ENCODE measurements around the gene SNX25.

SNX25 gene

DNA sequence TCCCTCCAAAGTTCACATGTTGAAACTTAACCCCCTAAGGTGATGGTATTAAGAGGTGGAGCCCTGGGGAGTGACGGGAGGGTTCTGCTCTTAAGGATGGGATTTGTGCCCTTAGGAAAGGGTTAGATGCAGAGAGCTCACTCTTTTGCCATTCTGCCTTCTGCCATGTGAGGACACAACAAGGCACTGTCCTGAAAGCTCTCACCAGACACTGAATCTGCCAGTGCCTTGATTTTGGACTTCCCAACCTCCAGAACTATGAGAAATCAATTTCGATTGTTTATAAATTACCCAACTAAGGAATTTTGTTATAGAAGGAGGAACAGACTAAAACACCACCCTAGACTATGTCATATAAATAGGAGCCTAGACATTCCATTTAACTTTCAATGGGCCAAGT is 174.7 kb downstream of the SNX25 start:
- peaks cover 20% of the 10 kb centered on the region for H3K4me1 ChIP-seq (ENCODE audit: control insufficient read depth, insufficient read depth, low read length)
- H3K9ac ChIP-seq (ENCODE audit: low read length) = no peak overlapping the region
- H3K9me3 ChIP-seq (ENCODE audit: control insufficient read depth, low read length) = peaks cover 4% of the 10 kb centered on the region
- no peak for DNase-seq (ENCODE audit: low read depth)
- H3K4me3 ChIP-seq (ENCODE audit: low read length) = no peak overlapping the region
- no peaks in the 10 kb centered on the region for H3K27me3 ChIP-seq (replicated peaks; ENCODE audit: control insufficient read depth, insufficient read depth, low read length)
- no peaks in the 10 kb centered on the region for H3K36me3 ChIP-seq (ENCODE audit: control insufficient read depth, insufficient read depth, low read length, severe bottlenecking)

DNA sequence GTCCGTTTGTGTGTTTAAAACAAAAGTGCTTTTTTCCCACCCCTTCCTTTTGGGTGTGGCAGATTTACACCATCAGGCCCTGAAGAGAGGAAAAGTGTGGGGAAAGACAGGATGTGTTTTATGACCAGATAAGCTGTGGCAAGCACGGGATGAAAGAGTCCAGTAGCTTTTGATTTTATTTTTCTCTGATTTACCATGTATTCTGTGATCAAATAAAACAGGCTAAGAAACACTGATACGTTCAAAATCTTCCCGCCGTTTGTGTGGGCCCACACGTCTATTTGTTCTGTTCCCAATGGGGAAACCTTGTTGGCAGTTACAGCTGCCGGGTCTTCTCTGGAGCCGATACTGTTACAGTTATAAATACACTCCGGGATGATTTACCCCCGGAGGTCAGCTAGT is 175.5 kb downstream of the SNX25 start:
- Histone ChIP-seq H3K4me3 (ENCODE audit: low read length) (peak overlapping the region; percentile 31), H3K9me3 (ENCODE audit: control insufficient read depth, low read length) (peaks cover 4% of the 10 kb centered on the region), H3K4me1 (ENCODE audit: control insufficient read depth, insufficient read depth, low read length) (peaks cover 20% of the 10 kb centered on the region), H3K27me3 (replicated peaks; ENCODE audit: control insufficient read depth, insufficient read depth, low read length) (no peaks in the 10 kb centered on the region), H3K36me3 (ENCODE audit: control insufficient read depth, insufficient read depth, low read length, severe bottlenecking) (no peaks in the 10 kb centered on the region), H3K9ac (ENCODE audit: low read length) (peak overlapping the region; percentile 23)
- no peak for DNase-seq (ENCODE audit: low read depth)

DNA sequence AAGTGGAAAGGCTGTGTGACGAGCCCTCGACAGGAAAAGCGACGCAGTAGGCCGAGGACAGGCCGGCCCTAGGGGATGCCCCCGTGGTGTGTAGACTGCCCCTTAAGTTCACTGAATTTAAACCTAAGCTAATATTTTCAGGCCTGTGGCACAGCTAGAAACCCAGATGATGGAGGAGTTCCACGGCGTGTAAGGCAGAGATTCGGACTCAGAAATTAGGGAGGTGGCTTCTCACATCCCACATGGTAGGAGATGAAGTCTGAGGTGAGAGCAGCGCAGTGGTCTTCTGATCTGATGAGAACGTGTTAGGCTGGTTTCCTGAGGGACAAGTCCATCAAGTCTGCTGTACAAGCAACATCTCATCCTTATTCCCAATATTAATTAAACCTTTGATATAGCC is 178.6 kb downstream of the SNX25 start:
- DNase-seq (ENCODE audit: low read depth) = no peak
- Histone ChIP-seq H3K4me1 (ENCODE audit: control insufficient read depth, insufficient read depth, low read length) (peaks cover 10% of the 10 kb centered on the region), H3K4me3 (ENCODE audit: low read length) (no peak overlapping the region), H3K27me3 (replicated peaks; ENCODE audit: control insufficient read depth, insufficient read depth, low read length) (no peaks in the 10 kb centered on the region), H3K36me3 (ENCODE audit: control insufficient read depth, insufficient read depth, low read length, severe bottlenecking) (no peaks in the 10 kb centered on the region), H3K9ac (ENCODE audit: low read length) (no peak overlapping the region), H3K9me3 (ENCODE audit: control insufficient read depth, low read length) (no peaks in the 10 kb centered on the region)

DNA sequence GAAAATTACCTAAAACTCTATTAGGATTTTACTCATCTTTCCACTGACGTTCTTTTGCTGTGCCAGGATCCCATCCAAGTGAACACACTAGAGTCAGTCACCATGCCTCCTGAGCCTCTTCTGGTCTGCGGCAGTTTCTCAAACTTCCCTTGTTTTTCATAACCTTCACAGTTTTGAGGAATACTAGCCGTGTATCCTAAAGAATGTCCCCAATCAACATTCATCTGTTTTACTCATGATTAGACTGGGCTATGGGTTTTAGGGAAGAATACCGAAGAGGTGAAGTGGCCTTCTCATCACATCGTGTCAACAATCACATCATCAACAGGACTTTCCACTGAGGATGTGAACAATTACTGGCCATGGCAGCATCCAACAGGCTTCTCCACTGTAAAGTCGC is 181.5 kb downstream of the SNX25 start:
- no peak for DNase-seq (ENCODE audit: low read depth)
- H3K9me3 ChIP-seq (ENCODE audit: control insufficient read depth, low read length) = no peaks in the 10 kb centered on the region
- peaks cover 11% of the 10 kb centered on the region for H3K4me1 ChIP-seq (ENCODE audit: control insufficient read depth, insufficient read depth, low read length)
- H3K27me3 ChIP-seq (replicated peaks; ENCODE audit: control insufficient read depth, insufficient read depth, low read length) = no peaks in the 10 kb centered on the region
- no peaks in the 10 kb centered on the region for H3K36me3 ChIP-seq (ENCODE audit: control insufficient read depth, insufficient read depth, low read length, severe bottlenecking)
- no peak overlapping the region for H3K4me3 ChIP-seq (ENCODE audit: low read length)
- H3K9ac ChIP-seq (ENCODE audit: low read length) = no peak overlapping the region

DNA sequence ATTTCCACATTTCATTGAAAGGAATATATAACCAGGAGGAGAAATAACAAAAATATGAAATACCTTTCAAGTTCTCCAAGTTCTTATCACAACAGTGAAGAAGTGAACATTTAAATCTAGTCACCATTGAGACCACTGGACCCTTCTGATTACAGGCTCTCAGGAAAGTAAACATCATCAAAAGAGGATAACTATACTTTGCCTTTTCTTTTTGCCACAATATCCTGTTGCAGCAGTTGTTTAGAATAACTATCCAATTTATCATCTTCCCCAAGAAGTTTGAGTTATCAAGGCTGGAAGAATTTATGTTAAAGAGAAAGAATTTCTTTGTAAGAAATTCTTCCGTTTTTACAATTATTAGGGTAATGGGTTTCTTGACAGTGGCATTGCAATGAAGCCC is 182.8 kb downstream of the SNX25 start:
- Histone ChIP-seq H3K4me3 (ENCODE audit: low read length) (no peak overlapping the region), H3K4me1 (ENCODE audit: control insufficient read depth, insufficient read depth, low read length) (peaks cover 15% of the 10 kb centered on the region), H3K9ac (ENCODE audit: low read length) (no peak overlapping the region), H3K36me3 (ENCODE audit: control insufficient read depth, insufficient read depth, low read length, severe bottlenecking) (no peaks in the 10 kb centered on the region), H3K9me3 (ENCODE audit: control insufficient read depth, low read length) (no peaks in the 10 kb centered on the region), H3K27me3 (replicated peaks; ENCODE audit: control insufficient read depth, insufficient read depth, low read length) (no peaks in the 10 kb centered on the region)
- no peak for DNase-seq (ENCODE audit: low read depth)

DNA sequence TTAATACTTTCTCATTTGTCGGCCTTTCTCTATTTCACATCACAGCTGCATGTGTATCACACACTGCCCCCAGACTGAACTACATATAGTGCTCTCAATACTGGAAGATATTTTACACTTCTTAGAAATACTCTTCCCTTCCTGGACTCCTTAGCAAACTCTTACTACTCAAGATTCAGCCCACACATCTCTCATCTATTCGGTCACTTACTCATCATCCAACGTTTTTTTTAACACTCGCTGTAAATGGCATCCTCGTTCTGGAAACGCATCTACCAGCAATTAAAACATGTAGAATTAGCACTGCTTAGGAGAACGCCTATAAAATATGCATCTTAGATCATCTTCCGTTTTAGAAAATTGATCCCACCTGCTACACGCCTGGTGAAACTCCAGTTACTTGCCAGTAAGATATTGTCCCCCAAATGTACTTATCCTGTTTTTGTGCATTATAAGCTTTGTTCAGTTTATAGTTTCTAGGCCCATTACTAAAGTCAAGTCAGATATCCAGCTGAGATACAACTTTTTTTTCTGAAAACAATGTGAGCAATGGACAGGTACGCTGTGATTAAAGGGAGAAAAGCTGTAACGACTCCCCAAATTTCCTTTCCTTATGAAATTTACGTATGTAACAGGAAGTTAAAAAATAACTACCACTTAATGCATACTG is 185.3 kb downstream of the SNX25 start:
- Histone ChIP-seq H3K9me3 (ENCODE audit: control insufficient read depth, low read length) (no peaks in the 10 kb centered on the region), H3K36me3 (ENCODE audit: control insufficient read depth, insufficient read depth, low read length, severe bottlenecking) (peaks cover 9% of the 10 kb centered on the region), H3K4me3 (ENCODE audit: low read length) (peak overlapping the region; percentile 93), H3K9ac (ENCODE audit: low read length) (peak overlapping the region; percentile 92), H3K27me3 (replicated peaks; ENCODE audit: control insufficient read depth, insufficient read depth, low read length) (no peaks in the 10 kb centered on the region), H3K4me1 (ENCODE audit: control insufficient read depth, insufficient read depth, low read length) (peaks cover 19% of the 10 kb centered on the region)
- DNase-seq (ENCODE audit: low read depth) = no peak

DNA sequence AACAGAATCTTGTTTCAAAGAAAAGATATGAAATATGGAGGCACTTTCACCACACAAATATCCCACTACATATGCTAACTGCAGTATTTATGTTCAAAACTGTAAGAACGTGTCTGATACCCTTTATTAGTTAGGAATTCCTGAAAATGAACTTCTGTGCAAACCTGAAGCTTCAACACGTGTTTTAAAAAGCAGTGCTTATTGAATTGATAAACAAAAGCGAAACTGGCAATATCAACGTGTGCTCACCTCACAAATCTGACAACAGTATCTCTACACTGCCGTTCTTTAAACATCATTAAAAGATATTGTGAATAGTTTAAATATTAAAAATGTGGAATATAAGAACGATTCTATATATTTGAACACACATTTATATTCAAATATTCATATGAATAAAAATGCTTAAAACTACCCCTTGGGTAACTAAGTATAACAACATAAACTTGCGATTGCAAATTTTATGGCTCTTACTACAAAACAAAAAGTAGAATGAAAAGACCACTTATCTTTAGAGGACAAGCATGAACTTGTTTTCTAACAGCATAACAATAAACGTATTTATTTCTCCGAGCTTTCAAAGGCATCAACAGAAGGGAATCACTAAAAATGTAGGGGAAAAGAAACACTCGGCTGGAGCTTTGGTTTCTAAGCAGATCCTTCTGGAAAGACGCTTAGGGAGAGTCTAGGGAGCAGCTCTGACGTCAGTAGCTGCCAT is 186.0 kb downstream of the SNX25 start, which contains the start of gene LRP2BP:
TSS of gene LRP2BP (minus strand) at position 687 of the 718 bp plus-strand sequence. CDS start 17,738 bp downstream, outside the sequence.
- H3K9me3 ChIP-seq (ENCODE audit: control insufficient read depth, low read length) = no peaks in the 10 kb centered on the region
- H3K36me3 ChIP-seq (ENCODE audit: control insufficient read depth, insufficient read depth, low read length, severe bottlenecking) = peaks cover 16% of the 10 kb centered on the region
- no peaks in the 10 kb centered on the region for H3K27me3 ChIP-seq (replicated peaks; ENCODE audit: control insufficient read depth, insufficient read depth, low read length)
- DNase-seq (ENCODE audit: low read depth) = no peak
- H3K9ac ChIP-seq (ENCODE audit: low read length) = peak within 1 kb of the TSS; percentile 92
- H3K4me1 ChIP-seq (ENCODE audit: control insufficient read depth, insufficient read depth, low read length) = peaks cover 19% of the 10 kb centered on the region
- H3K4me3 ChIP-seq (ENCODE audit: low read length) = peak within 1 kb of the TSS; percentile 93

DNA sequence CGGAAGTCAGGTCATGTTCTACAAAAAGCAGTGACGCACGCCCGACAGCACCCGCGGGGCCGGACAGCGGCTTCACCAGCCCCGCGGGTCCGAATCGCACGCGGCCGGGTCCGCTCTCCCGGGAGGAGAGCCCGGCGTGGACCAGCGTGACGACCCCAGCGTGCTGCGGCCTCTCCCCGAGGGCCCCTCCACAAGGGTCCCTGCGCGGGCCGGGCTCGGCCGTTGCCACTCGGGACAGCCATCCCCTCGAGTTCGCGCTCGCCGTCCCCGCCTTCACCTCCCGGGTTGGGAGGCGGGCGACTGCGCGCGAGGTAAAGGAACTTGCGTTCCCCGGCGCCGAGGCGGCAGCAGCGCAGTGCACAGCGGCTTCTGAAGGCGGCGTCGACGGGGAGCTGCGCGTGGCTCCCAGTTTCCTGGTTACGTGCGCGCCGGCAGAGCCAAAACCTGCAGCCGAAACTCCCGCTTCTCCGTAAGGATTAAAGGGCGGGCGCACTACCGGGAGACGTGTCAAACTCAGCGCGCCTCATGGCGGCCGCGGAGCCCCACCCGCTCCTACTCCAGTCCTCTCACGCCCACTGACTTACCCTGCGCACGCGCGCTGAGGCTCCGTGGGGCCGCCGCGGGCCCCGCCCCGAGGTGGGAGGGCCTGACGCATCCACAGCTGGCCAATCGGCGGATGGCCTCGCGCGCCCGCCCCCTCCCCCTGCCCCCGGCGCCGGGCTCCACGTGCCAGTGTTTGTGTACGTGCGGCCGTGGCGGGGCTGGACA is 186.7 kb downstream of the SNX25 start:
- no peaks in the 10 kb centered on the region for H3K9me3 ChIP-seq (ENCODE audit: control insufficient read depth, low read length)
- H3K4me3 ChIP-seq (ENCODE audit: low read length) = peak overlapping the region; percentile 93
- no peaks in the 10 kb centered on the region for H3K27me3 ChIP-seq (replicated peaks; ENCODE audit: control insufficient read depth, insufficient read depth, low read length)
- DNase-seq (ENCODE audit: low read depth) = peak; percentile 98
- H3K9ac ChIP-seq (ENCODE audit: low read length) = peak overlapping the region; percentile 92
- H3K4me1 ChIP-seq (ENCODE audit: control insufficient read depth, insufficient read depth, low read length) = peaks cover 19% of the 10 kb centered on the region
- H3K36me3 ChIP-seq (ENCODE audit: control insufficient read depth, insufficient read depth, low read length, severe bottlenecking) = peaks cover 21% of the 10 kb centered on the region

DNA sequence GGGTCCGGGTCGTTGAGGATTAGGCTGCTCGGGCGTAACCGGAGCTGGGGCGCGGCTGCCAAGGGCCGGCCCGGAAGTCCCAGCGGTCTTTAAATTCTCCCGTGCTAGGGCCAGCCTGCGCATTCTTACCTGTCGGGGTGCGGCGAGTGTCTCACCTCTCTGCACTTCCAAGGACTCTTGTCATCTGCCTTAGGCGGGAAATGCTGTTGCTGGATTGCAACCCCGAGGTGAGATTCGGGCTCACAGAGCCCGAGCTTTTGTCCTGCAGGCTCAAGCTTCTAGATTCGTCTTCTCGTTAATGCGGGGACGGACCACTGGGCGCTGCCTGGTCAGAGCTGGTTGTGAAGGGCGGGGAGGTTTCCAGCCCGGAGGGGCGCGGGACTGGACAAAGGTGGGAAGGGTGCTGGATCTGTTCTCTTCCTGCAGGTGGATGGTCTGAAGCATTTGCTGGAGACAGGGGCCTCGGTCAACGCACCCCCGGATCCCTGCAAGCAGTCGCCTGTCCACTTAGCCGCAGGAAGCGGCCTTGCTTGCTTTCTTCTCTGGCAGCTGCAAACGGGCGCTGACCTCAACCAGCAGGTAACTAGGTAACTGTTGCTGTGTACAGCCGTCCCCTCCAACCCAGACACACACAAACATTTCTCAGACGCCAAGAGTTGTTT is 187.5 kb downstream of the SNX25 start, which contains the start of gene ANKRD37:
TSS of gene ANKRD37 (plus strand) at position 118 of the 662 bp plus-strand sequence. CDS start at position 201, 83 bp downstream.
- Histone ChIP-seq H3K4me1 (ENCODE audit: control insufficient read depth, insufficient read depth, low read length) (peaks cover 19% of the 10 kb centered on the region), H3K27me3 (replicated peaks; ENCODE audit: control insufficient read depth, insufficient read depth, low read length) (no peaks in the 10 kb centered on the region), H3K9me3 (ENCODE audit: control insufficient read depth, low read length) (no peaks in the 10 kb centered on the region), H3K4me3 (ENCODE audit: low read length) (peak within 1 kb of the TSS; percentile 93), H3K9ac (ENCODE audit: low read length) (peak within 1 kb of the TSS; percentile 92), H3K36me3 (ENCODE audit: control insufficient read depth, insufficient read depth, low read length, severe bottlenecking) (peaks cover 28% of the 10 kb centered on the region)
- no peak for DNase-seq (ENCODE audit: low read depth)

DNA sequence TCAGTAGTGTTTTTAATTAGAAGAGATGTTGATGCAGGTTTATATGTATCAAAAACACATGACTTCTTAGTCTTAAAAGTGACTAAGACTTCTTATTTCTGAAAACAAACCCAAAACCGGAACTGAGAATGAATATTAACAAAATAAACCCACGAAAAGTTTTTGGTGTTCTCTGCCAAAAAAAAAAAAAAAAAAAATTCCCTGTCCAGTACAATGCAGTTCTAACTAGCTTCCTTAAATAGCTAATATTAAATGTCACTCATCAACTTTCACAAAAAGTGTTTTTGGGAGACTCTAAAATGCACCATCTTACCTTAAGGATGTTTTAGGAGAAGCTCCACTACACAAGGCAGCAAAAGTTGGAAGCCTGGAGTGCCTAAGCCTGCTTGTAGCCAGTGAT is 189.2 kb downstream of the SNX25 start:
- DNase-seq (ENCODE audit: low read depth) = no peak
- no peaks in the 10 kb centered on the region for H3K27me3 ChIP-seq (replicated peaks; ENCODE audit: control insufficient read depth, insufficient read depth, low read length)
- H3K4me1 ChIP-seq (ENCODE audit: control insufficient read depth, insufficient read depth, low read length) = peaks cover 19% of the 10 kb centered on the region
- no peaks in the 10 kb centered on the region for H3K9me3 ChIP-seq (ENCODE audit: control insufficient read depth, low read length)
- no peak overlapping the region for H3K9ac ChIP-seq (ENCODE audit: low read length)
- H3K36me3 ChIP-seq (ENCODE audit: control insufficient read depth, insufficient read depth, low read length, severe bottlenecking) = peaks cover 43% of the 10 kb centered on the region
- no peak overlapping the region for H3K4me3 ChIP-seq (ENCODE audit: low read length)

DNA sequence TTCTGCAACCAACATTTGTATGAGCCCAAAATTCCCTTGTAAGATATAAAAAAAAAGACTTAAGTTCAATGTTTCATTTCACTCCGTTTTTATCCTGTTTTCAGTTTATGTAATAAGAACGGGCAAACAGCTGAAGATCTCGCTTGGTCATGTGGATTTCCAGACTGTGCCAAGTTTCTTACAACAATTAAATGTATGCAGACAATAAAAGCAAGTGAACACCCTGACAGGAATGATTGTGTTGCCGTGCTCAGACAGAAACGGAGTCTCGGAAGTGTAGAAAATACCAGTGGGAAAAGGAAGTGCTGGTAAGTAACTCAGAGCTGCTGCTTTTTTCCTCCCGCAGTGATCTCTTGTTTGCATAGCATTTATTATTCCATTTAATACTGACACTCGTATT is 190.1 kb downstream of the SNX25 start:
- peaks cover 43% of the 10 kb centered on the region for H3K36me3 ChIP-seq (ENCODE audit: control insufficient read depth, insufficient read depth, low read length, severe bottlenecking)
- H3K4me1 ChIP-seq (ENCODE audit: control insufficient read depth, insufficient read depth, low read length) = peaks cover 17% of the 10 kb centered on the region

More for the DNA sequence above, 190.1 kb downstream of the SNX25 start:
- H3K4me3 ChIP-seq (ENCODE audit: low read length) = no peak overlapping the region
- DNase-seq (ENCODE audit: low read depth) = no peak
- H3K9me3 ChIP-seq (ENCODE audit: control insufficient read depth, low read length) = no peaks in the 10 kb centered on the region
- H3K27me3 ChIP-seq (replicated peaks; ENCODE audit: control insufficient read depth, insufficient read depth, low read length) = no peaks in the 10 kb centered on the region
- no peak overlapping the region for H3K9ac ChIP-seq (ENCODE audit: low read length)
